Kidney (tissue), 14 donors: ENCODE measurements around the gene ISCU. TPM values are rescaled to one million over a fixed set of nuclear protein-coding genes. Genes with fewer than 3 reads are reported as not detected.
A peak's percentile ranks its signal among the peaks of the same experiment; 100 is the strongest.

Source experiments
- DNase-seq, 5 donors: peaks; one replicate each; pipeline ENCODE4 v3.0.0-alpha.2; 2013 to 2020
- FAIRE-seq: peaks from 2 replicates; lab custom pipeline; 2012; peaks lifted over from hg19 to GRCh38; lab: Jason Lieb, UNC
- H3K27ac ChIP-seq, 2 donors: one replicate each; pipeline ENCODE4 v1.7.0; 2013; ENCODE audit warnings: low read depth in 2 of 2, low read length in 2 of 2, inconsistent platforms in 1 of 2
- H3K27me3 ChIP-seq: one replicate; pipeline ENCODE4 v1.7.1; 2013; ENCODE audit warnings: low read length, inconsistent platforms; ENCODE audit not compliant: control insufficient read depth, insufficient read depth
- H3K36me3 ChIP-seq, 3 donors: one replicate each; pipeline versions ENCODE4 v1.7.0 to v1.7.1; 2013; ENCODE audit warnings: low read length in 3 of 3, control low read depth in 1 of 3, inconsistent platforms in 1 of 3; ENCODE audit not compliant: insufficient read depth in 3 of 3, control insufficient read depth in 2 of 3
- H3K4me1 ChIP-seq, 3 donors: one replicate each; pipeline versions ENCODE4 v1.7.0 to v1.7.1; 2013; ENCODE audit warnings: low read length in 3 of 3, inconsistent platforms in 1 of 3, low read depth in 1 of 3; ENCODE audit not compliant: control insufficient read depth in 2 of 3, insufficient read depth in 2 of 3
- H3K4me3 ChIP-seq, 3 donors: one replicate each; pipeline versions ENCODE4 v1.7.0 to v1.8.1; 2013; ENCODE audit warnings: low read length in 3 of 3, control low read depth in 1 of 3, inconsistent platforms in 1 of 3
- H3K9ac ChIP-seq, 3 donors: one replicate each; pipeline versions ENCODE4 v1.7.0 to v1.7.1; 2013; ENCODE audit warnings: low read length in 3 of 3, control low read depth in 1 of 3, inconsistent platforms in 1 of 3
- H3K9me3 ChIP-seq, 3 donors: one replicate each; pipeline versions ENCODE4 v1.7.0 to v1.7.1; 2013; ENCODE audit warnings: low read length in 3 of 3, control low read depth in 1 of 3, inconsistent platforms in 1 of 3; ENCODE audit not compliant: control insufficient read depth in 2 of 3, insufficient read depth in 1 of 3
- intact Hi-C: fragments of 100-400 bp; cut with DNase I; formaldehyde crosslinking; loops from one replicate; pipeline ENCODE4 v1.11.1; 2022
- polyA plus RNA-seq: library from polyadenylated mRNA; stranded (reverse); fragments of 350-450 nt; fragmentation: Illumina TruSeq; extraction: RNeasy Lipid Tissue Mini Kit (QIAGEN cat#74804); gene quantifications from one replicate; pipeline ENCODE4 v1.2.3, GENCODE V29; 2014; ENCODE audit warnings: low read depth, low replicate concordance; ENCODE audit not compliant: insufficient read depth
- total RNA-seq: library from RNA; stranded (reverse); fragmentation: NEBNext Ultra II Directional; extraction: Animal tissue kit (Norgen Biotek cat#: 25700); gene quantifications from one replicate; pipeline ENCODE4 v1.2.1, GENCODE V29; 2021
- TF ChIP-seq, protein P1 (sequence below): IDR thresholded peaks from 3 replicates; pipeline ENCODE4 v1.5.1; 2012; ENCODE audit warnings: mild to moderate bottlenecking, moderate library complexity, borderline replicate concordance; ENCODE audit not compliant: insufficient read depth; ENCODE audit errors: extremely low read depth
- donor health status: control.
- donor health status: control.
- donor health status: control.
- donor health status: control.
- donor health status: control.
- donor health status: DM: yes; HTN: yes; CAD: no.
- donor health status: Normal renal cell carcinoma (clear cell type).

ISCU gene
- total and polyA plus RNA-seq, 2 donors from 2014 or later, result 183 to 511 TPM

DNA sequence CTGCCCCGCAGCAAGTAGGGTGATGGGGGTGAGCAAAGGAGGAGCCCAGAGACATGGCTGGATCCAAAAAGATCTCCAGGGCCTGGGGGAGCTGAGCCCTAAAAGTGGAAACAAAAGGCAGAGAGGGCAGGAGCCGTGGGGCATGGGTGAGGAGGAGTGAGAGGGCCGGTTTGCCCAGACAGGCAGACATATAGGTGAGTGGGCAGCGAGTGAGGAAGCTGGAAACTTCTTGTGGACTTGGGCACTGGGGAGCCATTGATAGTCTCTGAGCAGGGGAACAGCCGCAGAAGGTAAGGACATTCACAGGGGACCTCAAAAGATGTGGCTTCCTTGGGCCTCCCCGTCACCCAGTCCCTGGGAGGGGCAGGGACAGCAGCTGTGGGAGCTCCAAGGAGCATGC lies 52.2 kb downstream of the ISCU start:
- no peak overlapping the region for H3K4me3 ChIP-seq
- TF ChIP-seq, protein P1, sequence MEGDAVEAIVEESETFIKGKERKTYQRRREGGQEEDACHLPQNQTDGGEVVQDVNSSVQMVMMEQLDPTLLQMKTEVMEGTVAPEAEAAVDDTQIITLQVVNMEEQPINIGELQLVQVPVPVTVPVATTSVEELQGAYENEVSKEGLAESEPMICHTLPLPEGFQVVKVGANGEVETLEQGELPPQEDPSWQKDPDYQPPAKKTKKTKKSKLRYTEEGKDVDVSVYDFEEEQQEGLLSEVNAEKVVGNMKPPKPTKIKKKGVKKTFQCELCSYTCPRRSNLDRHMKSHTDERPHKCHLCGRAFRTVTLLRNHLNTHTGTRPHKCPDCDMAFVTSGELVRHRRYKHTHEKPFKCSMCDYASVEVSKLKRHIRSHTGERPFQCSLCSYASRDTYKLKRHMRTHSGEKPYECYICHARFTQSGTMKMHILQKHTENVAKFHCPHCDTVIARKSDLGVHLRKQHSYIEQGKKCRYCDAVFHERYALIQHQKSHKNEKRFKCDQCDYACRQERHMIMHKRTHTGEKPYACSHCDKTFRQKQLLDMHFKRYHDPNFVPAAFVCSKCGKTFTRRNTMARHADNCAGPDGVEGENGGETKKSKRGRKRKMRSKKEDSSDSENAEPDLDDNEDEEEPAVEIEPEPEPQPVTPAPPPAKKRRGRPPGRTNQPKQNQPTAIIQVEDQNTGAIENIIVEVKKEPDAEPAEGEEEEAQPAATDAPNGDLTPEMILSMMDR, result no peak
- H3K27ac ChIP-seq, result no peak overlapping the region
- no peaks in the 10 kb centered on the region for H3K27me3 ChIP-seq
- intact Hi-C loops, result loop anchor here (5.0 kb wide), 1 partner anchor 47 kb away; no protein-coding TSS in a partner anchor
- peaks cover 0 to 5% (median 0%) of the 10 kb centered on the region in 3 donors for H3K9me3 ChIP-seq
- no peaks in the 10 kb centered on the region for H3K36me3 ChIP-seq
- no peak overlapping the region for H3K9ac ChIP-seq
- peaks cover 0 to 3% (median 0%) of the 10 kb centered on the region in 3 donors for H3K4me1 ChIP-seq
- no peak for FAIRE-seq
- peak in 1 of 5 donors; percentile 44 for DNase-seq

DNA sequence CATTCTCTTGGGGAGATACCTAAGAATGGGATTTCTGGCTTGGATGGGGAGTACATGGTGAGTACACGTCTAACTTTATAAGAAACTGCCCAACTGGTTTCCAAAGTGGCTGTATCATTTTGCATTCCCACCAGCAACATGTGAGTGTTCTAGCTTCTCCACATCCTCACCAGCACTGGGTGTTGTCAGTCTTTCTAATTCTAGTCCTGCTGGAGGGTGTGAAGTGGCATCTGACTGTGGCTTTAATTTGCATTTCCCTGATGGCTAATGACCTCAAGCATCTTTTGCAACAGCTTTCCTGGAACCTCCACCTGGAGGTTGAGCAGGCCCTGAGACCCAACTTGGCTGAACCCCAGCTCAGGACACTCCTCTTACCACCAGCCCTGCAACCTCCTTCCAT lies 53.5 kb downstream of the ISCU start:
- TF ChIP-seq, protein P1, result no peak
- intact Hi-C loops, result loop anchor here (5.0 kb wide), 1 partner anchor 49 kb away; no protein-coding TSS in a partner anchor
- Histone ChIP-seq H3K9ac (no peak overlapping the region), H3K9me3 (peaks cover 0 to 5% (median 0%) of the 10 kb centered on the region in 3 donors), H3K27ac (no peak overlapping the region), H3K4me1 (peaks cover 0 to 3% (median 0%) of the 10 kb centered on the region in 3 donors), H3K36me3 (no peaks in the 10 kb centered on the region), H3K4me3 (no peak overlapping the region), H3K27me3 (no peaks in the 10 kb centered on the region)
- FAIRE-seq, result no peak
- no peak for DNase-seq

DNA sequence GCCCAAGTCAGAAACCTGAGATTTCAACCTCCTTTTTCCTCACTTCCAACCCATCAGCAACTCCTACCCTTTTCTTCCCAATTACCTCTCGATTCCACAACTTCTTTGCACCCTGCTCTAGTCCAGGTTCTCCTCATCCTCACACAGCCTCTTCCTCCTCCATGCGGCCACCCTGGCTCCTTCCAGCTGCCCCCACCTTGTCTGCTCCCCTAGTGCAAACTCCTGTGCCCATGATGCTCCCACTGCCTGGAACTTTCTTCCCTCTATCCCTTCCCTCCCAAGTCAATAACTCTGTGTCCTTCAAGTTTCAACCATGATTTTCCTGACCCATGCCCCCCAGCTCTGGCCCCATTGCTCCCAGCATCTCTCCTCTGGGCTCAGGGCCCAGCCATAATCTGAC lies 54.0 kb downstream of the ISCU start:
- H3K36me3 ChIP-seq, result no peaks in the 10 kb centered on the region
- TF ChIP-seq, protein P1, result no peak
- no peaks in the 10 kb centered on the region for H3K27me3 ChIP-seq
- H3K27ac ChIP-seq, result no peak overlapping the region
- peaks cover 0 to 5% (median 0%) of the 10 kb centered on the region in 3 donors for H3K9me3 ChIP-seq
- no peak for DNase-seq
- FAIRE-seq, result no peak
- H3K4me3 ChIP-seq, result no peak overlapping the region
- no peak overlapping the region for H3K9ac ChIP-seq
- H3K4me1 ChIP-seq, result peaks cover 0 to 3% (median 0%) of the 10 kb centered on the region in 3 donors
- intact Hi-C loops, result loop anchor here (5.0 kb wide), 1 partner anchor 49 kb away; no protein-coding TSS in a partner anchor
